MM.1S (cell line): Measurements from ENCODE around the gene BRINP3.

Experiments
- EZH2 ChIP-seq: fragments of 300-600 bp; sonication (generic); optimal IDR thresholded peaks from 2 replicates; pipeline ENCODE3; 2017; ENCODE audit warnings: low read depth, mild to moderate bottlenecking, antibody characterized with exemption, low read length, mixed read lengths
- EZH2phosphoT487 ChIP-seq: fragments of 300-600 bp; sonication (generic); IDR thresholded peaks from 2 replicates; pipeline ENCODE4 v1.6.1; 2018; ENCODE audit warnings: antibody characterized with exemption, low read length
- TF ChIP-seq, protein P1 (sequence below): fragments of 300-600 bp; sonication (generic); IDR thresholded peaks from 2 replicates; pipeline ENCODE4 v1.5.1; 2016; ENCODE audit warnings: antibody characterized with exemption, low read length, mixed read lengths

DNA sequence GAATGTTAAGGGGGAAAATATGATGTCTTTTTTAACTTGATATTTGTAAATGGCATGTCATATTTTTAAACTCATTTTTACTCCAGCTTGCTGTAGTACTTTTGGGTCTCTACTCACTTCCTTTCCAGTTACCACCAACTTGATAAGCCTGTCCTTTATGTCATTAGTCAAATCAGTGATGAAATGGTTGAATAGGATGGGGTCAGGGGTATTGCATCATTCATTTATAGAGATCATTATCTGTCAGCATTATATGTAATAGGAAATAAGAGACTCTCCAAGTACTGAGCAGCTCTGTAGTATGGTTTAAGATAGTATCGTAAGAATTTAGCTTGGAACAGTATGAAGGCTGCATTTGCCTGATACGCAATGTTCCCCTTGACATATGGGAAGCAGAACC is 227.3 kb downstream of the BRINP3 start:
- TF ChIP-seq EZH2 (no peak), EZH2phosphoT487 (no peak)
- TF ChIP-seq, protein P1, sequence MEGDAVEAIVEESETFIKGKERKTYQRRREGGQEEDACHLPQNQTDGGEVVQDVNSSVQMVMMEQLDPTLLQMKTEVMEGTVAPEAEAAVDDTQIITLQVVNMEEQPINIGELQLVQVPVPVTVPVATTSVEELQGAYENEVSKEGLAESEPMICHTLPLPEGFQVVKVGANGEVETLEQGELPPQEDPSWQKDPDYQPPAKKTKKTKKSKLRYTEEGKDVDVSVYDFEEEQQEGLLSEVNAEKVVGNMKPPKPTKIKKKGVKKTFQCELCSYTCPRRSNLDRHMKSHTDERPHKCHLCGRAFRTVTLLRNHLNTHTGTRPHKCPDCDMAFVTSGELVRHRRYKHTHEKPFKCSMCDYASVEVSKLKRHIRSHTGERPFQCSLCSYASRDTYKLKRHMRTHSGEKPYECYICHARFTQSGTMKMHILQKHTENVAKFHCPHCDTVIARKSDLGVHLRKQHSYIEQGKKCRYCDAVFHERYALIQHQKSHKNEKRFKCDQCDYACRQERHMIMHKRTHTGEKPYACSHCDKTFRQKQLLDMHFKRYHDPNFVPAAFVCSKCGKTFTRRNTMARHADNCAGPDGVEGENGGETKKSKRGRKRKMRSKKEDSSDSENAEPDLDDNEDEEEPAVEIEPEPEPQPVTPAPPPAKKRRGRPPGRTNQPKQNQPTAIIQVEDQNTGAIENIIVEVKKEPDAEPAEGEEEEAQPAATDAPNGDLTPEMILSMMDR, result no peak
